ENCODE measurements around the gene ITFG1.

ITFG1 gene

GRCh38 chr16:47460359-47460710 lies 528 bp downstream of the ITFG1 start:
- TF ChIP-seq PPARA (CRISPR knock-in tag; IDR thresholded peaks at IDR 0.05; ENCODE audit: borderline replicate concordance): no peak
- no peak for TF ChIP-seq ZFP30 (CRISPR knock-in tag; IDR thresholded peaks at IDR 0.05)
- no peak for TF ChIP-seq ESRRG (CRISPR knock-in tag; IDR thresholded peaks at IDR 0.05)
- TF ChIP-seq CREB5 (CRISPR knock-in tag; IDR thresholded peaks at IDR 0.05; ENCODE audit: low read depth): no peak
- TF ChIP-seq OSR1 (CRISPR knock-in tag; IDR thresholded peaks at IDR 0.05): no peak
- TF ChIP-seq ISL1 (CRISPR knock-in tag; IDR thresholded peaks at IDR 0.05): no peak
- no peak for TF ChIP-seq ZFP3 (CRISPR knock-in tag; IDR thresholded peaks at IDR 0.05)
- no peak for TF ChIP-seq RARB (CRISPR knock-in tag; IDR thresholded peaks at IDR 0.05)
- TF ChIP-seq, protein P1, sequence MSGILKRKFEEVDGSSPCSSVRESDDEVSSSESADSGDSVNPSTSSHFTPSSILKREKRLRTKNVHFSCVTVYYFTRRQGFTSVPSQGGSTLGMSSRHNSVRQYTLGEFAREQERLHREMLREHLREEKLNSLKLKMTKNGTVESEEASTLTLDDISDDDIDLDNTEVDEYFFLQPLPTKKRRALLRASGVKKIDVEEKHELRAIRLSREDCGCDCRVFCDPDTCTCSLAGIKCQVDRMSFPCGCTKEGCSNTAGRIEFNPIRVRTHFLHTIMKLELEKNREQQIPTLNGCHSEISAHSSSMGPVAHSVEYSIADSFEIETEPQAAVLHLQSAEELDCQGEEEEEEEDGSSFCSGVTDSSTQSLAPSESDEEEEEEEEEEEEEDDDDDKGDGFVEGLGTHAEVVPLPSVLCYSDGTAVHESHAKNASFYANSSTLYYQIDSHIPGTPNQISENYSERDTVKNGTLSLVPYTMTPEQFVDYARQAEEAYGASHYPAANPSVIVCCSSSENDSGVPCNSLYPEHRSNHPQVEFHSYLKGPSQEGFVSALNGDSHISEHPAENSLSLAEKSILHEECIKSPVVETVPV (CRISPR knock-in tag; IDR thresholded peaks at IDR 0.05): no peak
- no peak for TF ChIP-seq PATZ1 (CRISPR knock-in tag; IDR thresholded peaks at IDR 0.05; ENCODE audit: borderline replicate concordance)
- TF ChIP-seq ZNF8 (CRISPR knock-in tag; IDR thresholded peaks at IDR 0.05): no peak
- TF ChIP-seq ZC3H10 (CRISPR knock-in tag; IDR thresholded peaks at IDR 0.05): no peak
- TF ChIP-seq SNAI2 (CRISPR knock-in tag; IDR thresholded peaks at IDR 0.05): no peak
- TF ChIP-seq TOX (CRISPR knock-in tag; IDR thresholded peaks at IDR 0.05; ENCODE audit: borderline replicate concordance): no peak
- no peak for TF ChIP-seq TCF4 (CRISPR knock-in tag; IDR thresholded peaks at IDR 0.05; ENCODE audit: borderline replicate concordance)
- no peak for TF ChIP-seq BACH2 (CRISPR knock-in tag; IDR thresholded peaks at IDR 0.05; ENCODE audit: borderline replicate concordance)
- TF ChIP-seq, protein P2, sequence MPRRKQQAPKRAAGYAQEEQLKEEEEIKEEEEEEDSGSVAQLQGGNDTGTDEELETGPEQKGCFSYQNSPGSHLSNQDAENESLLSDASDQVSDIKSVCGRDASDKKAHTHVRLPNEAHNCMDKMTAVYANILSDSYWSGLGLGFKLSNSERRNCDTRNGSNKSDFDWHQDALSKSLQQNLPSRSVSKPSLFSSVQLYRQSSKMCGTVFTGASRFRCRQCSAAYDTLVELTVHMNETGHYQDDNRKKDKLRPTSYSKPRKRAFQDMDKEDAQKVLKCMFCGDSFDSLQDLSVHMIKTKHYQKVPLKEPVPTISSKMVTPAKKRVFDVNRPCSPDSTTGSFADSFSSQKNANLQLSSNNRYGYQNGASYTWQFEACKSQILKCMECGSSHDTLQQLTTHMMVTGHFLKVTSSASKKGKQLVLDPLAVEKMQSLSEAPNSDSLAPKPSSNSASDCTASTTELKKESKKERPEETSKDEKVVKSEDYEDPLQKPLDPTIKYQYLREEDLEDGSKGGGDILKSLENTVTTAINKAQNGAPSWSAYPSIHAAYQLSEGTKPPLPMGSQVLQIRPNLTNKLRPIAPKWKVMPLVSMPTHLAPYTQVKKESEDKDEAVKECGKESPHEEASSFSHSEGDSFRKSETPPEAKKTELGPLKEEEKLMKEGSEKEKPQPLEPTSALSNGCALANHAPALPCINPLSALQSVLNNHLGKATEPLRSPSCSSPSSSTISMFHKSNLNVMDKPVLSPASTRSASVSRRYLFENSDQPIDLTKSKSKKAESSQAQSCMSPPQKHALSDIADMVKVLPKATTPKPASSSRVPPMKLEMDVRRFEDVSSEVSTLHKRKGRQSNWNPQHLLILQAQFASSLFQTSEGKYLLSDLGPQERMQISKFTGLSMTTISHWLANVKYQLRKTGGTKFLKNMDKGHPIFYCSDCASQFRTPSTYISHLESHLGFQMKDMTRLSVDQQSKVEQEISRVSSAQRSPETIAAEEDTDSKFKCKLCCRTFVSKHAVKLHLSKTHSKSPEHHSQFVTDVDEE (CRISPR knock-in tag; IDR thresholded peaks at IDR 0.05): no peak
- TF ChIP-seq POU6F1 (CRISPR knock-in tag; IDR thresholded peaks at IDR 0.05; ENCODE audit: borderline replicate concordance, low read depth): no peak
- ATAC-seq: no peak; the same call in 2 of the 3 replicates

DNA sequence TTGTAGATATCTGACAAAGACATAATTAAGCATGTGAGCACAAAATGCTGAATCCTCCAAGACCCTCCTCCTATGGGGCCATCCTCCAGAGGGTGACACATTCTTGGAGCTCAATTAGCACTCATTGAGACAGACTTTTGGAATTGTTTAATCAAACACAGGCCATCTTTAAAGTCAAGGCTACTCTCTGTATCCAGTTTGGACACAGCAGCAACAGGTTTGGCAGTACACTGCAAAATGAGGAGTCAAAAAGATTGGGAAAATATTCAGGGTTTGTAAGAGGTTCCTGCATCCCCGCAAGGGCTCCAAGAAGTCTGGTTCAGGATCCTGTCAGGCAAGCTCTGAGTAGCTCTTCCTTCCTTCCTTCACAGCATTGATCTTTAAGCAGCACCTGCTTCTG lies 1.3 kb downstream of the ITFG1 start:
- ATAC-seq: no peak
- TF ChIP-seq ISL1 (CRISPR knock-in tag; IDR thresholded peaks at IDR 0.05) (no peak), PPARA (CRISPR knock-in tag; IDR thresholded peaks at IDR 0.05; ENCODE audit: borderline replicate concordance) (no peak), POU6F1 (CRISPR knock-in tag; IDR thresholded peaks at IDR 0.05; ENCODE audit: borderline replicate concordance, low read depth) (no peak), ARNTL (CRISPR knock-in tag; IDR thresholded peaks at IDR 0.05; ENCODE audit: borderline replicate concordance, low read depth) (no peak), ZFP3 (CRISPR knock-in tag; IDR thresholded peaks at IDR 0.05) (no peak), SNAI2 (CRISPR knock-in tag; IDR thresholded peaks at IDR 0.05) (no peak), BACH2 (CRISPR knock-in tag; IDR thresholded peaks at IDR 0.05; ENCODE audit: borderline replicate concordance) (no peak), PATZ1 (CRISPR knock-in tag; IDR thresholded peaks at IDR 0.05; ENCODE audit: borderline replicate concordance) (no peak), ESRRG (CRISPR knock-in tag; IDR thresholded peaks at IDR 0.05) (no peak), CSDC2 (CRISPR knock-in tag; IDR thresholded peaks at IDR 0.05) (no peak)
- TF ChIP-seq, protein P2 (CRISPR knock-in tag; IDR thresholded peaks at IDR 0.05): no peak
